ENCODE results near the gene CKS1B.

GRCh38 chr1:154978360-154978759 lies 3.9 kb downstream of the CKS1B start:
- TF ChIP-seq CTCF (IDR thresholded peaks at IDR 0.05) (no peak), POLR2AphosphoS5 (IDR thresholded peaks at IDR 0.05) (no peak), POLR2A (IDR thresholded peaks at IDR 0.05) (no peak), EP300 (IDR thresholded peaks at IDR 0.05) (no peak)
